HL-60 (cell line): ENCODE data around the gene C5orf52.

Experiments used
- DNase-seq, 2 experiments: peaks; one replicate each; pipeline ENCODE4 v3.0.0-alpha.2; 2010 to 2020; ENCODE audit warnings: low read depth in 1 of 2, low spot score in 1 of 2
- H3K27ac ChIP-seq: fragments of 250-450 bp; sonication (Bioruptor Pico); replicated peaks from 2 replicates; pipeline ENCODE4 v1.5.1; 2020; ENCODE audit warnings: mild to moderate bottlenecking, moderate library complexity
- H3K27me3 ChIP-seq: fragments of 250-450 bp; sonication (Bioruptor Pico); 2 replicates; pipeline ENCODE4 v1.5.1; 2021; ENCODE audit warnings: mild to moderate bottlenecking, moderate library complexity; ENCODE audit not compliant: insufficient read depth, poor library complexity, severe bottlenecking
- H3K4me3 ChIP-seq: replicated peaks from 2 replicates; pipeline ENCODE4 v1.5.1; 2011; ENCODE audit warnings: mild to moderate bottlenecking, control low read depth, low read length; ENCODE audit not compliant: insufficient read depth
- GABPA ChIP-seq: IDR thresholded peaks from 2 replicates; pipeline ENCODE4 v1.6.1; 2012; ENCODE audit warnings: low read depth
- POLR2AphosphoS5 ChIP-seq: IDR thresholded peaks from 2 replicates; pipeline ENCODE4 v1.6.1; 2012; ENCODE audit warnings: low read depth
- SPI1 ChIP-seq: IDR thresholded peaks from 2 replicates; pipeline ENCODE4 v1.6.1; 2012; ENCODE audit warnings: low read depth, mild to moderate bottlenecking, borderline replicate concordance
- TF ChIP-seq, protein P1 (sequence below): IDR thresholded peaks from one replicate; pipeline ENCODE4 v1.5.1; 2011; ENCODE audit warnings: low read length, control low read depth, inconsistent platforms; ENCODE audit not compliant: insufficient read depth
- TF ChIP-seq, protein P2 (sequence below): IDR thresholded peaks from 2 replicates; pipeline ENCODE4 v1.6.1; 2012; ENCODE audit warnings: low read depth; ENCODE audit not compliant: insufficient replicate concordance

Gene C5orf52

GRCh38 chr5:157649101-157649500, 22.2 kb upstream of the C5orf52 start:
- Histone ChIP-seq H3K27ac (no peak overlapping the region), H3K27me3 (peaks cover 4% of the 10 kb centered on the region), H3K4me3 (no peak overlapping the region)
- no peak for DNase-seq
- no peak for TF ChIP-seq SPI1
- TF ChIP-seq GABPA, result no peak
- TF ChIP-seq, protein P1, sequence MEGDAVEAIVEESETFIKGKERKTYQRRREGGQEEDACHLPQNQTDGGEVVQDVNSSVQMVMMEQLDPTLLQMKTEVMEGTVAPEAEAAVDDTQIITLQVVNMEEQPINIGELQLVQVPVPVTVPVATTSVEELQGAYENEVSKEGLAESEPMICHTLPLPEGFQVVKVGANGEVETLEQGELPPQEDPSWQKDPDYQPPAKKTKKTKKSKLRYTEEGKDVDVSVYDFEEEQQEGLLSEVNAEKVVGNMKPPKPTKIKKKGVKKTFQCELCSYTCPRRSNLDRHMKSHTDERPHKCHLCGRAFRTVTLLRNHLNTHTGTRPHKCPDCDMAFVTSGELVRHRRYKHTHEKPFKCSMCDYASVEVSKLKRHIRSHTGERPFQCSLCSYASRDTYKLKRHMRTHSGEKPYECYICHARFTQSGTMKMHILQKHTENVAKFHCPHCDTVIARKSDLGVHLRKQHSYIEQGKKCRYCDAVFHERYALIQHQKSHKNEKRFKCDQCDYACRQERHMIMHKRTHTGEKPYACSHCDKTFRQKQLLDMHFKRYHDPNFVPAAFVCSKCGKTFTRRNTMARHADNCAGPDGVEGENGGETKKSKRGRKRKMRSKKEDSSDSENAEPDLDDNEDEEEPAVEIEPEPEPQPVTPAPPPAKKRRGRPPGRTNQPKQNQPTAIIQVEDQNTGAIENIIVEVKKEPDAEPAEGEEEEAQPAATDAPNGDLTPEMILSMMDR, result no peak
- TF ChIP-seq, protein P2, sequence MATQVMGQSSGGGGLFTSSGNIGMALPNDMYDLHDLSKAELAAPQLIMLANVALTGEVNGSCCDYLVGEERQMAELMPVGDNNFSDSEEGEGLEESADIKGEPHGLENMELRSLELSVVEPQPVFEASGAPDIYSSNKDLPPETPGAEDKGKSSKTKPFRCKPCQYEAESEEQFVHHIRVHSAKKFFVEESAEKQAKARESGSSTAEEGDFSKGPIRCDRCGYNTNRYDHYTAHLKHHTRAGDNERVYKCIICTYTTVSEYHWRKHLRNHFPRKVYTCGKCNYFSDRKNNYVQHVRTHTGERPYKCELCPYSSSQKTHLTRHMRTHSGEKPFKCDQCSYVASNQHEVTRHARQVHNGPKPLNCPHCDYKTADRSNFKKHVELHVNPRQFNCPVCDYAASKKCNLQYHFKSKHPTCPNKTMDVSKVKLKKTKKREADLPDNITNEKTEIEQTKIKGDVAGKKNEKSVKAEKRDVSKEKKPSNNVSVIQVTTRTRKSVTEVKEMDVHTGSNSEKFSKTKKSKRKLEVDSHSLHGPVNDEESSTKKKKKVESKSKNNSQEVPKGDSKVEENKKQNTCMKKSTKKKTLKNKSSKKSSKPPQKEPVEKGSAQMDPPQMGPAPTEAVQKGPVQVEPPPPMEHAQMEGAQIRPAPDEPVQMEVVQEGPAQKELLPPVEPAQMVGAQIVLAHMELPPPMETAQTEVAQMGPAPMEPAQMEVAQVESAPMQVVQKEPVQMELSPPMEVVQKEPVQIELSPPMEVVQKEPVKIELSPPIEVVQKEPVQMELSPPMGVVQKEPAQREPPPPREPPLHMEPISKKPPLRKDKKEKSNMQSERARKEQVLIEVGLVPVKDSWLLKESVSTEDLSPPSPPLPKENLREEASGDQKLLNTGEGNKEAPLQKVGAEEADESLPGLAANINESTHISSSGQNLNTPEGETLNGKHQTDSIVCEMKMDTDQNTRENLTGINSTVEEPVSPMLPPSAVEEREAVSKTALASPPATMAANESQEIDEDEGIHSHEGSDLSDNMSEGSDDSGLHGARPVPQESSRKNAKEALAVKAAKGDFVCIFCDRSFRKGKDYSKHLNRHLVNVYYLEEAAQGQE, result no peak
- TF ChIP-seq POLR2AphosphoS5, result no peak

DNA sequence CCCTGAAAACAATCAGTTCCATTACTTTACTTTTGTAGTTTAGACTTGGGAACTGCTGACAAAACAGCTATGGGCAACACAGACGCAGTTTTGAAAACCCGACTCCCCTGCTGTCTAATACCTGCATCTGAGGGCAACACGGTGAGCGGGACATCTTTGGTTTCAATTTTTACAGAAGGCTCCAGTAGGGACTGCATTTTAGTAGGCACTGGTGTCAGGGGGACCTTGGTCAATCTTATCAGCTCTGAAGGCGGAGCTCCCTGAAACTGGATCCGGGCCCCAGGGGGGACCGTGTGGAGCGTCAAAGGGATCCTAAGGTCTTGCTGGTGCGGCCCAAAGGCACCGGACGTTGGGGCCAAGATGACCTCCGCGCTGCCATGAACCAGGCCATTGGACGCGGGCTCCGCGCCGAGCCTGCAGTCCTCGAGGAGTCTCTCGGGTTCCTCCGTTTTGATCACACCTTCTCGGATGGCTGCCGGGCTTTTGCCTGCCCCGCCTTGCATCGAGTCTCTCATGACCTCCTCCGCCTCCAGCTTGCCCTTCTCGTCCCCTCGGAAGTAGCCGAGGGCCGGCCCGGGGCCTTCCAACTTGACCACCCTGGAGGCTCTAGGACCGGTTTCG, 20.2 kb upstream of the C5orf52 start:
- H3K27ac ChIP-seq, result no peak overlapping the region
- H3K4me3 ChIP-seq, result no peak overlapping the region
- H3K27me3 ChIP-seq, result peaks cover 4% of the 10 kb centered on the region
- TF ChIP-seq GABPA (no peak), SPI1 (no peak), POLR2AphosphoS5 (no peak)
- TF ChIP-seq, protein P1, result no peak
- TF ChIP-seq, protein P2, result no peak
- no peak for DNase-seq

DNA sequence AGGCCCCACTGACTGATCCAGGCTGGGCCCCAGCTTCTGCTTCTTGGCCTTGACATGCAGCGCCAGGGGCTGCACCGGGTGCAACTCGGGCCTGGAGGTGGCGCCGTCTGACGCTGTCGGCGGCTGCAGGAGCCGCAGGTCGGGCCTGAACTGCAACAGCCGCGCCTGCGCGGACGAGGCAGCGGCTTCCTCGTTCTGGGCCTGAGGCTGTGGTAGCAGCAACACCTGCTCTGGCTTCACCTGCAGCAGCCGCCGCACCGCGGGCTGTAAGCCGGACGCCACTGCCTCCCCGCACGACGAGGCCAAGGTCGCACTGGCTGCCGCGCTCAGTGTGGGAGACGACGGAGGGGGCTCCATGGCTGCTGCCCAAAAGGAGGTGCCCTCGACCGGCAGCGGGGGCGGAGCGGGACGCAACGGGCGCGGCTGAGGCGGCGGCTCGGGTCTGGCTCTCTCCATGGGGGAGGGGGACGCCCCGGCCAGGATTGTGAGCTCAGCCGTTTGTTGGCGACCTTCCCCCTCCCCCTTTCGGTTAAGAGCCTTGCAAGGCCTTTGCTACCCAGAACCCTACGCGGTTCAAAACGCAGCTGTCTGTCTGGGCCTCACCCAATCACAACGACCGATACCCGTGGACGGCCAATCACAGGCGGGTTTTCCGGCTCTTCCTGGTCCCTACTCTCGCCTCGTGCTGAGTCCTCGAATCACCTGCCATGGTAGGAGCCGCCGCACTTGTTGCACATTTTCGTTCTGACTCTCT, 19.5 kb upstream of the C5orf52 start:
- no peak overlapping the region for H3K4me3 ChIP-seq
- TF ChIP-seq POLR2AphosphoS5, result no peak
- no peak for TF ChIP-seq SPI1
- TF ChIP-seq, protein P1, result no peak
- TF ChIP-seq, protein P2, result no peak
- no peak for TF ChIP-seq GABPA
- H3K27me3 ChIP-seq, result peaks cover 4% of the 10 kb centered on the region
- peak in 1 of 2 experiments; percentile 45 for DNase-seq
- no peak overlapping the region for H3K27ac ChIP-seq
